ENCODE results near the gene PINLYP.
"Not testable (repeated sequence)": the region's sequence is repeated elsewhere in the genome, so short reads cannot be mapped to it uniquely, and the experiment has no call there.

The PINLYP gene

GRCh38 chr19:43582495-43582894 is 6.9 kb downstream of the PINLYP start:
- DNase-seq (ENCODE audit: low read depth) = no peak

GRCh38 chr19:43584484-43584883 is 8.9 kb downstream of the PINLYP start:
- no peak for DNase-seq (ENCODE audit: low read depth)

- DNase-seq (ENCODE audit: low read depth) = no peak
Measured at GRCh38 chr19:43586346-43586745, 10.7 kb downstream of the PINLYP start.

GRCh38 chr19:43587029-43587428 is 11.4 kb downstream of the PINLYP start:
- not testable (repeated sequence) for DNase-seq (ENCODE audit: low read depth)

GRCh38 chr19:43589277-43589676 is 13.7 kb downstream of the PINLYP start:
- DNase-seq (ENCODE audit: low read depth) = no peak

- no peak for DNase-seq (ENCODE audit: low read depth)
Measured at GRCh38 chr19:43589678-43590077, 14.1 kb downstream of the PINLYP start.

GRCh38 chr19:43591904-43592772 is 16.5 kb downstream of the PINLYP start:
- DNase-seq (ENCODE audit: low read depth) = no peak

GRCh38 chr19:43592800-43593350 is 17.3 kb downstream of the PINLYP start:
- no peak for DNase-seq (ENCODE audit: low read depth)

GRCh38 chr19:43594081-43594697 is 18.6 kb downstream of the PINLYP start:
- DNase-seq (ENCODE audit: low read depth) = no peak

GRCh38 chr19:43594710-43595604 is 19.4 kb downstream of the PINLYP start:
- DNase-seq (ENCODE audit: low read depth) = peak; percentile 54

GRCh38 chr19:43595605-43595998 is 20.0 kb downstream of the PINLYP start:
- no peak for DNase-seq (ENCODE audit: low read depth)

- peak; percentile 100 for DNase-seq (ENCODE audit: low read depth)
Measured at GRCh38 chr19:43595999-43596841, 20.6 kb downstream of the PINLYP start, which contains the start of the genes IRGQ and ZNF576. Gene IRGQ, minus strand, starts transcription at chr19:43596134. Its CDS starts 796 bp downstream, at chr19:43595338. Gene ZNF576, plus strand, starts transcription at chr19:43596595. Its CDS starts 514 bp downstream, at chr19:43597109.

- no peak for DNase-seq (ENCODE audit: low read depth)
Measured at GRCh38 chr19:43596842-43597461, 21.4 kb downstream of the PINLYP start.

GRCh38 chr19:43597876-43598275 is 22.3 kb downstream of the PINLYP start:
- no peak for DNase-seq (ENCODE audit: low read depth)

GRCh38 chr19:43598445-43599240 is 23.0 kb downstream of the PINLYP start:
- DNase-seq (ENCODE audit: low read depth) = no peak

GRCh38 chr19:43599635-43600295 is 24.2 kb downstream of the PINLYP start:
- no peak for DNase-seq (ENCODE audit: low read depth)

- not testable (repeated sequence) for DNase-seq (ENCODE audit: low read depth)
Measured at GRCh38 chr19:43600326-43600725, 24.7 kb downstream of the PINLYP start.

- DNase-seq (ENCODE audit: low read depth) = no peak
Measured at GRCh38 chr19:43605875-43606568, 30.4 kb downstream of the PINLYP start.
